ENCODE measurements around the gene MZT2A. TPM values are rescaled to one million over a fixed set of nuclear protein-coding genes. Genes with fewer than 3 reads are reported as not detected.
"Not testable (repeated sequence)": the region's sequence is repeated elsewhere in the genome, so short reads cannot be mapped to it uniquely, and the experiment has no call there.

MZT2A gene
- total RNA-seq, 1 experiment from 2014 or later, result 202 TPM

- Histone ChIP-seq H4K20me1 (ENCODE audit: insufficient read depth) (no peaks in the 10 kb centered on the region), H3K27ac (no peak within 1 kb of the TSS), H3K9me2 (ENCODE audit: insufficient read depth) (no peaks in the 10 kb centered on the region), H3K9me3 (ENCODE audit: insufficient read depth, low read depth) (no peaks in the 10 kb centered on the region), H3K4me1 (replicated peaks; ENCODE audit: insufficient read depth) (no peaks in the 10 kb centered on the region), H2AFZ (no peak within 1 kb of the TSS), H3K79me2 (ENCODE audit: low read depth) (no peaks in the 10 kb centered on the region), H3K27me3 (ENCODE audit: insufficient read depth, low read depth) (no peaks in the 10 kb centered on the region), H3K36me3 (ENCODE audit: low read depth) (no peaks in the 10 kb centered on the region), H3K4me2 (no peak within 1 kb of the TSS), H3F3A (ENCODE audit: insufficient read depth, low read depth) (no peaks in the 10 kb centered on the region), H3K4me3 (no peak within 1 kb of the TSS)
- DNase-seq, result no peak
- no peak for TF ChIP-seq EZH2 (IDR thresholded peaks at IDR 0.05; ENCODE audit: low read depth)
- TF ChIP-seq CTCF (conservative IDR thresholded peaks at IDR 0.05), result no peak
- no TSS peak for BruUV-seq (replicated peaks)
- ChIA-PET CTCF (no interaction called here), POLR2A (ENCODE audit: unreplicated experiment) (no interaction called here)
- intact Hi-C loops (cut with micrococcal nuclease; ENCODE audit: unreplicated experiment), result no loop called here
Observed at GRCh38 chr2:131475831-131476230, 16.4 kb downstream of the MZT2A start, which contains the start of gene TUBA3D. TUBA3D (plus strand) TSS chr2:131476119; CDS start chr2:131476200, 81 bp downstream.

- DNase-seq; H3K27ac ChIP-seq; H2AFZ ChIP-seq; H3K79me2 ChIP-seq (ENCODE audit: low read depth); intact Hi-C loops (cut with micrococcal nuclease; ENCODE audit: unreplicated experiment); H3K9me2 ChIP-seq (ENCODE audit: insufficient read depth); BruUV-seq (replicated peaks); H3K4me1 ChIP-seq (replicated peaks; ENCODE audit: insufficient read depth); H3K4me2 ChIP-seq; POLR2A ChIA-PET (ENCODE audit: unreplicated experiment); H3K27me3 ChIP-seq (ENCODE audit: insufficient read depth, low read depth); H3K4me3 ChIP-seq; CTCF ChIA-PET; H3K9me3 ChIP-seq (ENCODE audit: insufficient read depth, low read depth); H3F3A ChIP-seq (ENCODE audit: insufficient read depth, low read depth); H4K20me1 ChIP-seq (ENCODE audit: insufficient read depth); H3K36me3 ChIP-seq (ENCODE audit: low read depth): not testable (repeated sequence)
Observed at GRCh38 chr2:131473266-131473665, 18.9 kb downstream of the MZT2A start.

- POLR2A ChIA-PET (ENCODE audit: unreplicated experiment); H3K4me3 ChIP-seq; H3K27ac ChIP-seq; intact Hi-C loops (cut with micrococcal nuclease; ENCODE audit: unreplicated experiment); H2AFZ ChIP-seq; H3K9me3 ChIP-seq (ENCODE audit: insufficient read depth, low read depth); CTCF ChIA-PET; H3K4me1 ChIP-seq (replicated peaks; ENCODE audit: insufficient read depth); H4K20me1 ChIP-seq (ENCODE audit: insufficient read depth); H3K36me3 ChIP-seq (ENCODE audit: low read depth); BruUV-seq (replicated peaks); H3K27me3 ChIP-seq (ENCODE audit: insufficient read depth, low read depth); H3F3A ChIP-seq (ENCODE audit: insufficient read depth, low read depth); H3K9me2 ChIP-seq (ENCODE audit: insufficient read depth); DNase-seq; H3K4me2 ChIP-seq; H3K79me2 ChIP-seq (ENCODE audit: low read depth): not testable (repeated sequence)
Observed at GRCh38 chr2:131471624-131472023, 20.6 kb downstream of the MZT2A start.

GRCh38 chr2:131470944-131471343 is 21.3 kb downstream of the MZT2A start:
- H3K36me3 ChIP-seq (ENCODE audit: low read depth); H3K27ac ChIP-seq; H2AFZ ChIP-seq; H3K4me3 ChIP-seq; H3K79me2 ChIP-seq (ENCODE audit: low read depth); H4K20me1 ChIP-seq (ENCODE audit: insufficient read depth); H3K27me3 ChIP-seq (ENCODE audit: insufficient read depth, low read depth); H3K4me1 ChIP-seq (replicated peaks; ENCODE audit: insufficient read depth); intact Hi-C loops (cut with micrococcal nuclease; ENCODE audit: unreplicated experiment); H3K9me3 ChIP-seq (ENCODE audit: insufficient read depth, low read depth); DNase-seq; CTCF ChIA-PET; BruUV-seq (replicated peaks); POLR2A ChIA-PET (ENCODE audit: unreplicated experiment); H3F3A ChIP-seq (ENCODE audit: insufficient read depth, low read depth); H3K9me2 ChIP-seq (ENCODE audit: insufficient read depth); H3K4me2 ChIP-seq: not testable (repeated sequence)

GRCh38 chr2:131467722-131468121 is 24.5 kb downstream of the MZT2A start:
- BruUV-seq (replicated peaks); H3K4me1 ChIP-seq (replicated peaks; ENCODE audit: insufficient read depth); H4K20me1 ChIP-seq (ENCODE audit: insufficient read depth); H3K27me3 ChIP-seq (ENCODE audit: insufficient read depth, low read depth); H3K9me2 ChIP-seq (ENCODE audit: insufficient read depth); H3K9me3 ChIP-seq (ENCODE audit: insufficient read depth, low read depth); CTCF ChIA-PET; POLR2A ChIA-PET (ENCODE audit: unreplicated experiment); H2AFZ ChIP-seq; H3F3A ChIP-seq (ENCODE audit: insufficient read depth, low read depth); intact Hi-C loops (cut with micrococcal nuclease; ENCODE audit: unreplicated experiment); H3K79me2 ChIP-seq (ENCODE audit: low read depth); H3K27ac ChIP-seq; DNase-seq; H3K4me2 ChIP-seq; H3K4me3 ChIP-seq; H3K36me3 ChIP-seq (ENCODE audit: low read depth): not testable (repeated sequence)

GRCh38 chr2:131454914-131455313 is 37.3 kb downstream of the MZT2A start:
- H3K4me1 ChIP-seq (replicated peaks; ENCODE audit: insufficient read depth); H2AFZ ChIP-seq; H3K79me2 ChIP-seq (ENCODE audit: low read depth); H3K4me3 ChIP-seq; H3K9me3 ChIP-seq (ENCODE audit: insufficient read depth, low read depth); CTCF ChIA-PET; intact Hi-C loops (cut with micrococcal nuclease; ENCODE audit: unreplicated experiment); POLR2A ChIA-PET (ENCODE audit: unreplicated experiment); DNase-seq; H3K27me3 ChIP-seq (ENCODE audit: insufficient read depth, low read depth); H3F3A ChIP-seq (ENCODE audit: insufficient read depth, low read depth); H3K27ac ChIP-seq; BruUV-seq (replicated peaks); H3K9me2 ChIP-seq (ENCODE audit: insufficient read depth); H3K4me2 ChIP-seq; H3K36me3 ChIP-seq (ENCODE audit: low read depth); H4K20me1 ChIP-seq (ENCODE audit: insufficient read depth): not testable (repeated sequence)

- BruUV-seq (replicated peaks); CTCF ChIA-PET; DNase-seq; H3K27ac ChIP-seq; H3K4me2 ChIP-seq; POLR2A ChIA-PET (ENCODE audit: unreplicated experiment); H2AFZ ChIP-seq; H3K4me1 ChIP-seq (replicated peaks; ENCODE audit: insufficient read depth); H3K9me2 ChIP-seq (ENCODE audit: insufficient read depth); H3F3A ChIP-seq (ENCODE audit: insufficient read depth, low read depth); intact Hi-C loops (cut with micrococcal nuclease; ENCODE audit: unreplicated experiment); H3K36me3 ChIP-seq (ENCODE audit: low read depth); H4K20me1 ChIP-seq (ENCODE audit: insufficient read depth); H3K4me3 ChIP-seq; H3K79me2 ChIP-seq (ENCODE audit: low read depth); H3K9me3 ChIP-seq (ENCODE audit: insufficient read depth, low read depth): not testable (repeated sequence)
- H3K27me3 ChIP-seq (ENCODE audit: insufficient read depth, low read depth), result peaks cover 20% of the 10 kb centered on the region
Observed at GRCh38 chr2:131451265-131451949, 40.8 kb downstream of the MZT2A start.

Measured in PC-9 (cell line).